Measurements from ENCODE around the gene P3H1.

P3H1 gene

GRCh38 chr1:42739753-42740700 lies 26.8 kb downstream of the P3H1 start, which contains the start of gene CLDN19 (continued):
- peak; percentile 63 for TF ChIP-seq ZNF341 (tag by site-specific recombination; IDR thresholded peaks at IDR 0.05; ENCODE audit: low read depth)
- no peak for TF ChIP-seq ZNF692 (tag by site-specific recombination; IDR thresholded peaks at IDR 0.05)

GRCh38 chr1:42738678-42739226 lies 28.1 kb downstream of the P3H1 start:
- H3K36me3 ChIP-seq (ENCODE audit: control insufficient read depth in 2 of 2, insufficient read depth in 1 of 2, low read length in 2 of 2), result no peaks in the 10 kb centered on the region
- TF ChIP-seq ZNF324 (tag by site-specific recombination; IDR thresholded peaks at IDR 0.05) (no peak), ZNF623 (tag by site-specific recombination; IDR thresholded peaks at IDR 0.05) (no peak), PRDM1 (tag by site-specific recombination; IDR thresholded peaks at IDR 0.05) (peak; percentile 55; the same call in 1 of the 2 replicates), ZNF510 (tag by site-specific recombination; IDR thresholded peaks at IDR 0.05; ENCODE audit: insufficient replicate concordance) (no peak), ZNF580 (tag by site-specific recombination; IDR thresholded peaks at IDR 0.05) (no peak)
- no peaks in the 10 kb centered on the region for H3K9me3 ChIP-seq (ENCODE audit: control insufficient read depth, insufficient read depth, low read depth, low read length)
- no peak overlapping the region for H3K4me3 ChIP-seq (ENCODE audit: low read depth, low read length)
- ChIA-PET CTCF (interaction anchor here (0.7 kb wide), 1 partner anchor 233 kb away, joined by 3 read pairs; no protein-coding TSS in a partner anchor), POLR2A (no interaction called here)
- H3K4me1 ChIP-seq (ENCODE audit: control insufficient read depth, insufficient read depth, low read length), result no peaks in the 10 kb centered on the region
- H3K27ac ChIP-seq (ENCODE audit: extremely low read depth, low read depth, low read length), result no peak overlapping the region

- ChIA-PET POLR2A (no interaction called here), CTCF (interaction anchor here (0.8 kb wide), 1 partner anchor 8 kb away, joined by 3 read pairs; no protein-coding TSS in a partner anchor)
- H3K9me3 ChIP-seq (ENCODE audit: control insufficient read depth, insufficient read depth, low read depth, low read length), result no peaks in the 10 kb centered on the region
- no peak overlapping the region for H3K27ac ChIP-seq (ENCODE audit: extremely low read depth, low read depth, low read length)
- H3K4me1 ChIP-seq (ENCODE audit: control insufficient read depth, insufficient read depth, low read length), result no peaks in the 10 kb centered on the region
- H3K4me3 ChIP-seq (ENCODE audit: low read depth, low read length), result no peak overlapping the region
- no peaks in the 10 kb centered on the region for H3K36me3 ChIP-seq (ENCODE audit: control insufficient read depth in 2 of 2, insufficient read depth in 1 of 2, low read length in 2 of 2)
- TF ChIP-seq ZNF544 (tag by site-specific recombination; IDR thresholded peaks at IDR 0.05) (no peak), ZNF654 (tag by site-specific recombination; IDR thresholded peaks at IDR 0.05; ENCODE audit: low read depth) (no peak), HOXC10 (CRISPR knock-in tag; IDR thresholded peaks at IDR 0.05) (no peak), ZNF837 (tag by site-specific recombination; IDR thresholded peaks at IDR 0.05) (no peak), ZNF514 (tag by site-specific recombination; IDR thresholded peaks at IDR 0.05) (no peak), ZBTB21 (tag by site-specific recombination; IDR thresholded peaks at IDR 0.05) (no peak), GLIS2 (tag by site-specific recombination; IDR thresholded peaks at IDR 0.05) (no peak)
- TF ChIP-seq, protein P1, sequence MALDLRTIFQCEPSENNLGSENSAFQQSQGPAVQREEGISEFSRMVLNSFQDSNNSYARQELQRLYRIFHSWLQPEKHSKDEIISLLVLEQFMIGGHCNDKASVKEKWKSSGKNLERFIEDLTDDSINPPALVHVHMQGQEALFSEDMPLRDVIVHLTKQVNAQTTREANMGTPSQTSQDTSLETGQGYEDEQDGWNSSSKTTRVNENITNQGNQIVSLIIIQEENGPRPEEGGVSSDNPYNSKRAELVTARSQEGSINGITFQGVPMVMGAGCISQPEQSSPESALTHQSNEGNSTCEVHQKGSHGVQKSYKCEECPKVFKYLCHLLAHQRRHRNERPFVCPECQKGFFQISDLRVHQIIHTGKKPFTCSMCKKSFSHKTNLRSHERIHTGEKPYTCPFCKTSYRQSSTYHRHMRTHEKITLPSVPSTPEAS (tag by site-specific recombination; IDR thresholded peaks at IDR 0.05), result no peak
Observed at GRCh38 chr1:42737986-42738677, 28.7 kb downstream of the P3H1 start.

- H3K27ac ChIP-seq (ENCODE audit: extremely low read depth, low read depth, low read length), result no peak overlapping the region
- TF ChIP-seq ZNF707 (tag by site-specific recombination; IDR thresholded peaks at IDR 0.05), result no peak
- no peaks in the 10 kb centered on the region for H3K36me3 ChIP-seq (ENCODE audit: control insufficient read depth in 2 of 2, insufficient read depth in 1 of 2, low read length in 2 of 2)
- ChIA-PET CTCF (no interaction called here), POLR2A (no interaction called here)
- H3K9me3 ChIP-seq (ENCODE audit: control insufficient read depth, insufficient read depth, low read depth, low read length), result no peaks in the 10 kb centered on the region
- H3K4me3 ChIP-seq (ENCODE audit: low read depth, low read length), result no peak overlapping the region
- H3K4me1 ChIP-seq (ENCODE audit: control insufficient read depth, insufficient read depth, low read length), result no peaks in the 10 kb centered on the region
Observed at GRCh38 chr1:42737257-42737656, 29.6 kb downstream of the P3H1 start.
